Measurements from ENCODE around the gene YWHAG.
"Not testable (repeated sequence)": the region's sequence is repeated elsewhere in the genome, so short reads cannot be mapped to it uniquely, and the experiment has no call there.

YWHAG gene

GRCh38 chr7:76397409-76398183 is 38.8 kb upstream of the YWHAG start:
- in situ Hi-C loops (cut with HindIII; ENCODE audit: low sequenced_read_pairs), result no loop called here
- H3K4me3 ChIP-seq (ENCODE audit: low read depth, low read length), result peak overlapping the region; percentile 36
- TF ChIP-seq CTCF (IDR thresholded peaks at IDR 0.05; ENCODE audit: low read depth, low read length, missing control alignments), result no peak
- no peak for DNase-seq (ENCODE audit: low read depth)

GRCh38 chr7:76396864-76397263 is 38.1 kb upstream of the YWHAG start:
- DNase-seq (ENCODE audit: low read depth), result no peak
- TF ChIP-seq CTCF (IDR thresholded peaks at IDR 0.05; ENCODE audit: low read depth, low read length, missing control alignments), result no peak
- no peak overlapping the region for H3K4me3 ChIP-seq (ENCODE audit: low read depth, low read length)
- in situ Hi-C loops (cut with HindIII; ENCODE audit: low sequenced_read_pairs), result no loop called here

DNA sequence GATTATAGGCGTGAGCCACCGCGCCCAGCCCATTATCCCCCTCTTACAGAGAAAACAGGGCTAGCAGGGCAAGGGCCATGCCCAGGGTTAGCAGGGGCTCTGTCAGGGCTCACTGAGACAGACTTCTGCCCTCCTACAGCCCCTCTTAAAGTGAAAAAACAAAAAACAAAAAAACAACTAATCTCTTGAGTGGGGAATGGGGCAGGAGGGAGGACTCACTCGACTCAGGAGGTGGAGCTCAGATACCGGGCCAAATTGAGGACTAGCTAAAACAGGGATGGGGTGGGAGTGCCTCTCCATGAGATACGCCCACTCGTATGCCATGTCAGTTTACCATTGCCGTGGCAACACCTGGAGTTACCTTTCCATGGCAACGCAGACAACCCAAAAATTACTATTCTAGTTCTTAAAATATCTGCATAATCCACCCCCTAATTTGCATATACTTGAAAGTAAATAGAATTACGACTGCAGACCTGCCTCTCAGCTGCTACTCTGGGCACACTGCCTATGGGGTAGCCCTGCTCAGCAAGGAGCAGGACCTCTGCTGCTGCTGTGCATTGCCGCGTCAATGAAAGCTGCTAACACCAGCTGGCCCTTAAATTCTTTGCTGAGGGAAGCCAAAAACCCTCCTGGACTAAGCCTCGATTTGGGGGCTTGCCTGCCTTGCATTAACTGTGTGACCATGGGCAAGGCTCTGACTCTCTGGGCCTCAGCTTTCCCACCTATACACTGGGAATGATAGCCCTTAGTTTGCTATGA is 37.4 kb upstream of the YWHAG start:
- no peak for TF ChIP-seq CTCF (IDR thresholded peaks at IDR 0.05; ENCODE audit: low read depth, low read length, missing control alignments)
- in situ Hi-C loops (cut with HindIII; ENCODE audit: low sequenced_read_pairs), result no loop called here
- DNase-seq (ENCODE audit: low read depth), result no peak
- H3K4me3 ChIP-seq (ENCODE audit: low read depth, low read length), result no peak overlapping the region

DNA sequence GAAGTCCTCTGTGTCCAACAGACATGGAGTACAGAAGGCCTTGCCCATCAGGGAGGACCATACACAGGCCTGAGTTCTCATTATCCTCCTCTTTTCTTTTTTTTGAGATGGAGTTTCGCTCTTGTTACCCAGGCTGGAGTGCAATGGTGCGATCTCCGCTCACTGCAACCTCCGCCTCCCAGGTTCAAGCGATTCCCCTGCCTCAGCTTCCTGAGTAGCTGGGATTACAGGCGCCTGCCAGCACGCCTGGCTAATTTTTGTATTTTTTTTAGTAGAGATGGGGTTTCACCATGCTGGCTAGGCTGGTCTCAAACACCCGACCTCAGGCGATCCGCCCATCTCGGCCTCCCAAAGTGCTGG is 36.8 kb upstream of the YWHAG start:
- DNase-seq (ENCODE audit: low read depth); H3K4me3 ChIP-seq (ENCODE audit: low read depth, low read length); in situ Hi-C loops (cut with HindIII; ENCODE audit: low sequenced_read_pairs): not testable (repeated sequence)

DNA sequence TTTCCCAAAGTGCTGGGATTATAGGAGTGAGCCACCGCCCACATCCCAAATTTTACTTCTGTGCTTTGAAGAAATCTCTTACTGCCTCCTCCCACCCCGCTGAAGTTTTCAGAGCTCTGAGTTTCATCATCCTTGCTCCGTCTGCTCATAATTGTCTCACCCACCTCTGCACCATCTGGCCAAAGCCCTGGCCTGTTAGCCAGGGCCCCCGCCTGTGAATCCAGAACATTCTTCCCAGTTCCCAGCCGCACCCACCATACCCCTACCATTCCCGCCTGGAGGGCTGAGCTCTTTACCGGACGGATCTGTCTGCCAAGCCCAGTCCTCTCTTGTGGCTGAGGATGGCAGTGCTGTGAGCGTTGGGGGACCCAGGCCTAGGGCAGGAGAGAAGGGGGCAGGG is 36.2 kb upstream of the YWHAG start:
- in situ Hi-C loops (cut with HindIII; ENCODE audit: low sequenced_read_pairs), result no loop called here
- TF ChIP-seq CTCF (IDR thresholded peaks at IDR 0.05; ENCODE audit: low read depth, low read length, missing control alignments), result no peak
- no peak overlapping the region for H3K4me3 ChIP-seq (ENCODE audit: low read depth, low read length)
- no peak for DNase-seq (ENCODE audit: low read depth)

GRCh38 chr7:76393116-76394031 is 34.6 kb upstream of the YWHAG start:
- no peak for TF ChIP-seq CTCF (IDR thresholded peaks at IDR 0.05; ENCODE audit: low read depth, low read length, missing control alignments)
- in situ Hi-C loops (cut with HindIII; ENCODE audit: low sequenced_read_pairs), result no loop called here
- DNase-seq (ENCODE audit: low read depth), result no peak
- H3K4me3 ChIP-seq (ENCODE audit: low read depth, low read length), result peak overlapping the region; percentile 51

Data from astrocyte of the cerebellum (primary cell).